OCI-LY1 (cell line): ENCODE measurements around the gene CTXN1.

ENCODE experiments used
- H2AFZ ChIP-seq: fragments of 200-600 bp; sonication (generic), shearing (Covaris generic); 2 replicates; pipeline ENCODE4 v1.6.0; 2014; ENCODE audit warnings: antibody characterized with exemption, mild to moderate bottlenecking, low read length
- H3F3A ChIP-seq: fragments of 200-600 bp; sonication (generic), shearing (Covaris generic); 2 replicates; pipeline ENCODE4 v1.6.0; 2014; ENCODE audit warnings: mild to moderate bottlenecking, antibody characterized with exemption, low read length, moderate library complexity; ENCODE audit not compliant: insufficient read depth
- H3K27ac ChIP-seq: fragments of 200-600 bp; sonication (generic); 2 replicates; pipeline ENCODE4 v1.5.1; 2014; ENCODE audit warnings: low read length, mixed run types, mild to moderate bottlenecking, low read depth; ENCODE audit not compliant: poor library complexity, severe bottlenecking
- H3K27me3 ChIP-seq: fragments of 200-600 bp; sonication (generic); 2 replicates; pipeline ENCODE4 v1.6.0; 2014; ENCODE audit warnings: antibody characterized with exemption, mild to moderate bottlenecking, low read length, moderate library complexity; ENCODE audit not compliant: insufficient read depth
- H3K36me3 ChIP-seq: fragments of 200-600 bp; sonication (generic); 2 replicates; pipeline ENCODE4 v1.6.1; 2014; ENCODE audit warnings: mild to moderate bottlenecking, antibody characterized with exemption, low read length, moderate library complexity, mixed read lengths; ENCODE audit not compliant: insufficient read depth
- H3K4me1 ChIP-seq: fragments of 200-600 bp; sonication (generic); 2 replicates; pipeline ENCODE4 v1.5.1; 2014; ENCODE audit warnings: mild to moderate bottlenecking, low read length, moderate library complexity; ENCODE audit not compliant: insufficient read depth, severe bottlenecking
- H3K4me2 ChIP-seq: fragments of 200-600 bp; sonication (generic), shearing (Covaris generic); 2 replicates; pipeline ENCODE4 v1.6.1; 2014; ENCODE audit warnings: low read length
- H3K4me3 ChIP-seq: fragments of 200-600 bp; sonication (generic); 2 replicates; pipeline ENCODE4 v1.5.1; 2014; ENCODE audit warnings: low read length, low read depth, mild to moderate bottlenecking, mixed read lengths; ENCODE audit not compliant: poor library complexity, severe bottlenecking
- H3K79me2 ChIP-seq: fragments of 200-600 bp; shearing (Covaris generic); 2 replicates; pipeline ENCODE4 v1.6.1; 2016; ENCODE audit warnings: mixed run types, low read length, mixed read lengths; ENCODE audit not compliant: insufficient read depth
- H3K9ac ChIP-seq: fragments of 200-600 bp; sonication (generic), shearing (Covaris generic); 2 replicates; pipeline ENCODE4 v1.6.1; 2014; ENCODE audit warnings: mild to moderate bottlenecking, low read length, mixed read lengths
- H3K9me2 ChIP-seq: fragments of 200-600 bp; sonication (generic), shearing (Covaris generic); 2 replicates; pipeline ENCODE4 v1.6.1; 2014; ENCODE audit warnings: low read depth, mild to moderate bottlenecking, low read length, mixed read lengths
- H3K9me3 ChIP-seq: fragments of 200-600 bp; shearing (Covaris generic); 2 replicates; pipeline ENCODE4 v1.6.1; 2014; ENCODE audit warnings: low read length, mixed read lengths
- H4K20me1 ChIP-seq: fragments of 200-600 bp; sonication (generic), shearing (Covaris generic); 2 replicates; pipeline ENCODE4 v1.6.0; 2016; ENCODE audit warnings: mild to moderate bottlenecking, low read length; ENCODE audit not compliant: insufficient read depth
- EZH2 ChIP-seq: fragments of 200-600 bp; sonication (generic), shearing (Covaris generic); IDR thresholded peaks from 2 replicates; pipeline ENCODE4 v1.8.0; 2017; ENCODE audit warnings: borderline replicate concordance, mixed run types, mild to moderate bottlenecking, antibody characterized with exemption, low read length, moderate library complexity, mixed read lengths
- TF ChIP-seq, protein P1 (sequence below): fragments of 200-600 bp; sonication (generic), shearing (Covaris generic); IDR thresholded peaks from 2 replicates; pipeline ENCODE4 v1.5.1; 2017; ENCODE audit warnings: mild to moderate bottlenecking, antibody characterized with exemption, low read length, moderate library complexity, mixed read lengths

The CTXN1 gene

GRCh38 chr19:7926021-7926726, at the start of gene CTXN1:
TSS of gene CTXN1 (minus strand) at chr19:7926135. CDS start at chr19:7925538, 597 bp downstream.
- no peaks in the 10 kb centered on the region for H3K9me3 ChIP-seq
- no peaks in the 10 kb centered on the region for H3K79me2 ChIP-seq
- no peaks in the 10 kb centered on the region; the same call in 1 of the 2 replicates for H3K27me3 ChIP-seq
- H3K4me2 ChIP-seq, result peak within 1 kb of the TSS; percentile 77
- H3K4me1 ChIP-seq, result peaks cover 16% of the 10 kb centered on the region
- no peak within 1 kb of the TSS for H3K27ac ChIP-seq
- no peaks in the 10 kb centered on the region for H3K9me2 ChIP-seq
- peaks cover 25% of the 10 kb centered on the region for H3K36me3 ChIP-seq
- H3F3A ChIP-seq, result no peaks in the 10 kb centered on the region
- H3K9ac ChIP-seq, result peak within 1 kb of the TSS; percentile 43; the same call in 1 of the 2 replicates
- no peaks in the 10 kb centered on the region for H4K20me1 ChIP-seq
- no peak within 1 kb of the TSS for H2AFZ ChIP-seq
- no peak for TF ChIP-seq EZH2
- TF ChIP-seq, protein P1, sequence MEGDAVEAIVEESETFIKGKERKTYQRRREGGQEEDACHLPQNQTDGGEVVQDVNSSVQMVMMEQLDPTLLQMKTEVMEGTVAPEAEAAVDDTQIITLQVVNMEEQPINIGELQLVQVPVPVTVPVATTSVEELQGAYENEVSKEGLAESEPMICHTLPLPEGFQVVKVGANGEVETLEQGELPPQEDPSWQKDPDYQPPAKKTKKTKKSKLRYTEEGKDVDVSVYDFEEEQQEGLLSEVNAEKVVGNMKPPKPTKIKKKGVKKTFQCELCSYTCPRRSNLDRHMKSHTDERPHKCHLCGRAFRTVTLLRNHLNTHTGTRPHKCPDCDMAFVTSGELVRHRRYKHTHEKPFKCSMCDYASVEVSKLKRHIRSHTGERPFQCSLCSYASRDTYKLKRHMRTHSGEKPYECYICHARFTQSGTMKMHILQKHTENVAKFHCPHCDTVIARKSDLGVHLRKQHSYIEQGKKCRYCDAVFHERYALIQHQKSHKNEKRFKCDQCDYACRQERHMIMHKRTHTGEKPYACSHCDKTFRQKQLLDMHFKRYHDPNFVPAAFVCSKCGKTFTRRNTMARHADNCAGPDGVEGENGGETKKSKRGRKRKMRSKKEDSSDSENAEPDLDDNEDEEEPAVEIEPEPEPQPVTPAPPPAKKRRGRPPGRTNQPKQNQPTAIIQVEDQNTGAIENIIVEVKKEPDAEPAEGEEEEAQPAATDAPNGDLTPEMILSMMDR, result no peak
- H3K4me3 ChIP-seq, result peak within 1 kb of the TSS; percentile 58

DNA sequence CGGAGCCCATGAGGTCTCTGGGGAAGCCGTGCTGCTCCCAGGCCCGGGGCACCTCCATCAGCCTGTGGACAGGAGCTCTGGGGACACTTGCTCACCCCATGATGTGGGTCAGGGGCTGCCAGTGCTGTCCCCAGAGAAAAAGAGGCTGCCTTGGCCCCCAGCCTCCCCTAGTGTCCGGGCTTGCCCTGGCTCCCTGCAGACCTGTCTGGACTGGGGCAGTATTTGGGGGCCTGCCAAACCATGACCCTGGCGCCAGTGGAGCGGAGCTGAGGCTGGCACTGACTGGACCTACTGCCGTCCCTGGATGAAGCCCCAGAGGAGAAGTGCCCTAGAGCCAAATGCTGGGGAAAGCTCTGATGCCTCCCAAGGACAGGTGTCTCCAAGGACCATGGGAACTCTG, 49.1 kb upstream of the CTXN1 start:
- Histone ChIP-seq H3K9me2 (no peaks in the 10 kb centered on the region), H3K27me3 (no peaks in the 10 kb centered on the region), H3K36me3 (peaks cover 72% of the 10 kb centered on the region), H2AFZ (no peak overlapping the region), H3K4me3 (no peak overlapping the region), H3K4me1 (no peaks in the 10 kb centered on the region), H3K79me2 (no peaks in the 10 kb centered on the region), H3F3A (no peaks in the 10 kb centered on the region), H4K20me1 (no peaks in the 10 kb centered on the region), H3K27ac (no peak overlapping the region), H3K9me3 (no peaks in the 10 kb centered on the region), H3K9ac (no peak overlapping the region), H3K4me2 (no peak overlapping the region)
- TF ChIP-seq EZH2, result no peak
- TF ChIP-seq, protein P1, result no peak

DNA sequence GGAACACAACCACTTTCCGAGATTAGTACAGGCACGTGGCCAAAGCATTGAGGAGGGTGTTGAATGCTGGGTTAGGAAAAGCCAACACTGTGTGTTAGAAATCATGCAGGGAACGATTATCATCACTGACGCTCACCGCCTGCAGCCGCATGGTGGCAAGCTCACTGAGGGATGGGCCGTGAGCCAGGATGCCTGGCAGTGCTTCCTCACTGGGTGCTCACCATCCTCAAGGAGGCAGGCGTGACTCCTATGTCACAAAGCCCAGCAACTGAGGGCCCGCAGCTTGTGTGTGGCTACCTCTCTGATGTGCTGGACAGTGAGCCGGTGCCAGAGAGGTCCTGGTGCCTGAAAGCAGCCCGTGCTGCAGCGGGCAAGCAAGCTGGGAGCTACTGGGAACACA, 47.9 kb upstream of the CTXN1 start:
- no peak overlapping the region for H2AFZ ChIP-seq

More for the DNA sequence above, 47.9 kb upstream of the CTXN1 start:
- Histone ChIP-seq H4K20me1 (no peaks in the 10 kb centered on the region), H3K27ac (no peak overlapping the region), H3K4me1 (no peaks in the 10 kb centered on the region), H3K9me2 (no peaks in the 10 kb centered on the region), H3F3A (no peaks in the 10 kb centered on the region), H3K4me3 (no peak overlapping the region), H3K36me3 (peaks cover 69% of the 10 kb centered on the region), H3K9me3 (no peaks in the 10 kb centered on the region), H3K79me2 (no peaks in the 10 kb centered on the region), H3K27me3 (no peaks in the 10 kb centered on the region), H3K4me2 (no peak overlapping the region), H3K9ac (no peak overlapping the region)
- TF ChIP-seq, protein P1, result no peak
- no peak for TF ChIP-seq EZH2
